GM18873 (cell line): ENCODE results near the gene HMCN1.
"Not testable (repeated sequence)": the region's sequence is repeated elsewhere in the genome, so short reads cannot be mapped to it uniquely, and the experiment has no call there.

ENCODE experiments used
- ATAC-seq: cut with Tn5 transposase; IDR thresholded peaks from one replicate; pipeline ENCODE4 v1.9.1; 2021; ENCODE audit warnings: mild to moderate bottlenecking, moderate library complexity, moderate number of reproducible peaks; ENCODE audit not compliant: unreplicated experiment, low FRiP score

Gene HMCN1

DNA sequence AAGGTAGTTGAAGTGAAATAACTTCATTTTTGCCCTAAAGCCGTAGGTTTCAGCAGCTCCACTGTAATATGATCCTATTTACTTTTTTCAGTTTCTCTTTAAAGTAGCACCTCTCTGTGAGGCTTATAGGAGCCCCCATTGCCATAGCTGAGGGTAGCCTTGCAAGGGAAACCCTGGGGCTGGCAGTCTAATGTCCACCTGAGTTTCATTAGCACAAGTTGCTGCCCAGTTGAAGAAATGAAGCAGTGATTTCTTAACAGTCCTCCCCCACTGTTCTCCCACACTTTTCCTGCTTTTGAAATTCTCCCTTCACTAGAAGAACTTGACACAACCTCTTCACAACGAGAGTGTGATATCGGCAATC lies 1.5 kb downstream of the HMCN1 start:
- ATAC-seq = no peak

DNA sequence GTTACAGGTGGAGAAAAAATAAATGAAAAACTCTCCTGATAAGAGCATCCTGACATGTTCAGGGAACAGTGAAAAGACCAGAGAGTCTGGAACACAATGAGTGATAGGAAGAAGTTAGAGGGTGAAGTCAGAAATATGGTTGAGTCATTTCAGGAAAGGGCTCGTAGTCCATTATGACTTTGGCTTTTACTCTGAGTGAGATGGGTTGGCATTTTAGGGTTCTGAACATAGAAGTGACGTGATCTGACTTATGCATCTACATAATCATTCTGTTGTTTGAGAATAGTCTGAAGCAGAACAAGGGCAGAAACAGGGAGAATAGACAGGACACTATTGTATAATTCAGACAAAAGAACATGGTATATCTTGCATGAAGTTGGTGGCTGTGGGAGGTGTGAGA lies 5.8 kb downstream of the HMCN1 start:
- peak; percentile 75 for ATAC-seq

DNA sequence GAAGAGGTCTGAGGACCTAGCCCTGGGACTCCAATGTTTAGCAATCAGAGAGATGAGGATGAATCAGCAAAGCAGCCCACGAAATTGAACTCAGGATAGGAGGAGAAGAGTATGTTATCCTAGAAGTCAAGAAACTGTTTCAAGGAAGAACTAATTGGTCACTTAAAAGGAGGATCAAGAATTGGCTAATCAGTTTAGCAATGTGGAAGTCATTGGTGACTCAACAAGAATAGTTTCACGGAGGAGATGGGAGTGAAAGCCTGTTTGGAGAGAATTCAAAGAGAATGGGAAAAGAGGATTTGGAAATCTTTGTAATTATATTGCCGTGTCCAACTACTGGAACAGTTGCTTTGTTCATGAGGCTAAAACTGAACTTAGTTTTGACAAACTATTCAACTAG lies 7.4 kb downstream of the HMCN1 start:
- no peak for ATAC-seq

DNA sequence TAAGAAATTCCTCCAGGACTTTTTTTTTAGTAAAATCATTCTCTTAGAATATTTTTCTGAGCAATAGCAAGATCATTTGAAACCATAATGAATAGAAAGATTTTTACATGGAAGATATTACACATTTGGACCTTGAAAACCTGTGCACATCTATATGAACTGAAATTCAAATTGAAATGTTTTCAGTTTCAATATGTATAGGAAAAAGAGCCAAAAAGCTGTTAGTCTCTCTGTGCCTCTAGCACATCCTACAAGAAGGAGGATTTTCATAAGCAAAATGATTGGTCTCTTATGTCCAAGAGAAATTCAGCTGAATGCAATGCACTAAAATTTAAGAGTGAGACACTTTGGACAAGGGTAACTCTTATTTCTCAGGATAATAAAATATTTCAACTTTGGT lies 8.2 kb downstream of the HMCN1 start:
- no peak for ATAC-seq

DNA sequence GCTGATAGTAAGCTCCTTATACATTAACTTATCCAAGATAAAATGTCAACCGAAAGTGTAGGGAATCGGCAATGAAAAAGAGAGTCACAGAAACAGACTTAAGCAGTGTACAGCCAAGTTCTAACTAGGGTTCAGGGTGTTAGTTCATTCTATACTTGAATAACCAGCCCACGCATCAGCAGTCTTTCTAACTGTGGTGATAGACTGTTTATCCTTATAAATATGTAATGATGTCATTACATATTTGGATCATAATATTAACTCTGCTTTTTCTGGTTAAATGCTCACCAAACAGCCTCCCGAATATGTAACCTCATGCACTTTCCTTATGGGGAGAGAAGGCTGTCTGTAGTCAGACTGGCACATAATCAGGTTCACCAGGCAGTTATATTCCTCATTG lies 11.0 kb downstream of the HMCN1 start:
- no peak for ATAC-seq

DNA sequence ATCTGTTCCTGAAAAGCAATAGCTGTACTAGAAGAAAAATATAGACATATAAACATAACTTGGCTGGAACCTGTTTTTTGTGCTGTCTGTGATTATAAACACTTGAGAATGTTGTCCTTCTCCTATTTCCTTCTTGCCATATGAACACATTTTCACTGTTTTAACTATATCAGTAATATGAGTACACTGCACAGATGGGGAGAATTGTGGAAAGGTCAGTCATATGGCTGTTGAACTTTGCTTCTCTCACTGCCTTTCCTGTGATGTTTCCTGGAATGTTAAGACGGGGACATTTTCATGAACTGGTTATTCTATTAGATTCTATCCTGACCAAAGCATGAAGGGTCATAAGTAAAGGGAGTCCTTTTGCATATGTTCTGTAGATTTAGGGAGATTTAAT lies 24.9 kb downstream of the HMCN1 start:
- ATAC-seq = no peak

DNA sequence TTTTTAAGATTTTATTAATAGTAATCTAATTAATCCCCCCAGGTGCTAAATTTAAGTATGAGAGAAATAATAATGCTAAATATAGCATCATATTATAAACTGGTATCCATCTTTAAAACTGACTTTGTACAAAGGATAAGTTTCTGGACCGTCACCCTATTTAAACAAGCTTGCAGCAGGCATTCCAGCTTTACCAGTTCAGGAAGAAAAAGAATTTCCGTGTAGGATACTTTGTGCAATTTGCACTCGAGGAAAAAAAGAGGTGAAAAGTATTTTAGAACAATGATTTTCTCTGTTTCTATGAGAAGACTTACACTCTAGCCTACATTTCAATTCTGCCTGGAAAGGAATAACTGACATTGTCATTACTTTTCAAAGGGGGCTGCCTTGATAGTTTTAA lies 27.6 kb downstream of the HMCN1 start:
- ATAC-seq = no peak

DNA sequence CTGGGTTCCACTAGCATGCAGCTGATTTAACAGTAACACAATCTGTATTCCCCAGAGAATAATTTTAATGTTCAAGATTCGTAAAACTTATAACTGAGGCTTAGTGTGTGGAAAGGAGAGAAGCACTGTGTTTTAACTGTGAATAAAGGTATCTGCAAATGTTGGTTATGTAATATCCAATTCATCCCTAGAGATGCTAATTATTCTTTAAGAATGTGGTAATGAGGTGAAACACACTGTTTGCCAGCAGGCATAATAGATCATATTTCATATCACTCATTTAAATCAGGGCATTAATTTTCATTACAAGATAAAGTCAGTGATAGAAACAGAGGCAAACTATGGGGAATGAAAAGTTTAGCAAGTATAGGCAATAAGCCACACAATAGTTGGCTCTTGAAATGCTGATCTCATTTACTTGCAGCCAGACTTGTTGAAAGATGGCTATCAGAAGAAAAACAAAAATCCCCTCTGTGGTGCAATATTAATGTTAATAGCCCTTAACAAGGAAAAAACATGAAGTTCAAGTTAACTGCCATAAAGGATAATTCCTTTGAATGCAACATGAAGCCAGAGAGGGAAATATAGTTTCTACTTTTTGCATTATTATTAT lies 33.4 kb downstream of the HMCN1 start:
- ATAC-seq = no peak

DNA sequence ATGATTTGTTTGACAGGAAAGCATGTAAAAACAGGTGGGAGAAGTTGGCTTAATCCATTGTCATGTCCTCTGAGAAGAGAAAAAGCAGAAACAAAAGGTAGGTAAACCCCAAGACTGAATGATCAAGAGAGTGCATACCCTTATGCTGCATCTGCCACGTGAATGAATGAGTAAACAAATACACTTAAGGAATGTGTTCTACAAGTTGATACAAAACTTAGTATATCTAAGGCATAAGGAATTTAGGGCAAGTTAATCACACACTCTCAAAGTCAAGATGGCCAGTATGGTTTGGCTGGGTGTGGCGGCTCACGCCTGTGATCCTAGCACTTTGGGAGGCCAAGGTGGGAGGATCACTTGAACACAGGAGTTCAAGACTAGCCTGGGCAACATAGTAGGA lies 34.2 kb downstream of the HMCN1 start:
- ATAC-seq = no peak

DNA sequence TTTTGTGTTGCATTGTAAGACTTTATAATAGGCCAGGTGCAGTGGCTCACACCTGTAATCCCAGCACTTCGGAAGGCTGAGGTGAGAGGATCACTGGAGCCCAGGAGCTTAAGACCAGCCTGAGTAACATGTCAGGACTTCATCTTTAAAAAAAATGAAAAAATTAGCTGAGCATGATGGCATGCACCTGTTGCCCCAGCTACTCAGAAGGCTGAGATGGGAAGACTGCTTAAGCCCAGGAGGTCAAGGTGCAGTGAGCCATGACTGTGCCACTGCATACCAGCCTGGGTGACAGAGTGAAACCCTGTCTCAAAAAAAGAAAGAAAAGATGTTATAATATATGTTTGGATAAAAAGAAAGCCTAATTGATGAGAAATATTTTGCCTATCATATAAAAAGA lies 34.9 kb downstream of the HMCN1 start:
- ATAC-seq = no peak

DNA sequence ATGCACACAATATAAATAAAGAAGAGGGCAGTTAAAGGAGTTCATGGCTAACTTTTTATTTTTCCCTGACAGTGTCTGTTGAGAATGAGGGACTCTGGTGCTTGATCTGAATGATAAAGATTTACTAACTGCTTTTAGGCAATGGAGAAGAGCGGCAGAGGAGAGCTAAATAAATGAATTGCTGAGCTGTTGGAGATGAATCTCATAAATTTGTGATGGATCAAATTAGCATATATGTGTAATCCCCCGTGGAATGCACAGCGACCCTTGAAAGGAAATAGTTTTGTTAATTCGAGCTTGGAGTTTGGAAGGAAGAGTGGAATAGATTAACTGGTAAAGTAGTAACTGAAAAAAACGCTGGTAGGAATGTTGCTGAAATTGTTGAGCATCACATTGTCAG lies 40.2 kb downstream of the HMCN1 start:
- ATAC-seq = no peak

DNA sequence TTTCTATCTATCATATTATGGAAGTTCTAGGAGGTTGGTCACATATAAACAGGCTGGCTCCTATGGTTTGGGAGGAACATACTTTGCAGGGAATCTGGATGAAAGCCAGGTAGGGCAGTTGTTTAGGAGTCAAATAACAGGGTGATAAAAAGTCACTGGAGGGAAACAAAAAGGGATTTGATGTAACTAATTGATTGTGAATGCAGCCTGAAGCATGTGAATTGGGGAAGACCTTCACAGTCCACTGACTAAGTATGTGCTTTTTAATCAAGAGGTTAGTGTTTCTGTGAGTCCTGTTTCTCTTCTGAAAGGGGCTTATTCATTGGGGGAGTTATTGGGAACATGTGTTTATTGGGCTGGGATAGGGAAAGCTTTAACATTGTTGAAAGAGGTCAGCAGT lies 41.3 kb downstream of the HMCN1 start:
- no peak for ATAC-seq

DNA sequence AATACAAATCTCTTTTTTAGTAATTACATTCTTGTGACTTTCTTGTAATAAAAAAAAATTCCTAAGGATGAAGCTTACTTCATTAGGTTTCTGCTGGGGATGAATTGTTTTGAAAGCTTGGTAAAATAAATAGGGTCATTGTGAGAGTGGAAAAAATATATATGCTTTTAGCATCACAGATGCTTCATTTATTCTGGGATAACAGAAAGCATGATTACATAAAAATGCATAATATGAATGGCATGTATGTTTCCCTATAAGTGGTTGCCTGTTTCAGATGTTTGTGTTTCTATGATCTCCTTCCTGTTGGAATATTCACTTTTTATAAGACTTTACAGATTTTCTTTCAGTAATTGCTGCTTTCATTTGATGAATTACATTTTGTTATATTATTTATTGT lies 42.3 kb downstream of the HMCN1 start:
- ATAC-seq = no peak

DNA sequence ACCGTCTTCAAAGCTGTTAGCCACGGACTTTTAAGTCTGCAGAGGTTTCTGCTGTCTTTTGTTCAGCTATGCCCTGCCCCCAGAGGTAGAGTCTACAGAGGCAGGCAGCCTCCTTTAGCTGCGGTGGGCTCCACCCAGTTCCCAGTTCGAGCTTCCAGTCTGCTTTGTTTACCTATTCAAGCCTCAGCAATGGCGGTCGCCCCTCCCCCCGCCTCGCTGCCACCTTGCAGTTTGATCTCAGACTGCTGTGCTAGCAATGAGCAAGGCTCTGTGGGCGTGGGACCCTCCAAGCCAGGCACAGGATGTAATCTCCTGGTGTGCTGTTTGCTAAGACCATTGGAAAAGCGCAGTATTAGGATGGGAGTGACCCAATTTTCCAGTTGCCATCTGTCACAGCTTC lies 49.7 kb downstream of the HMCN1 start:
- not testable (repeated sequence) for ATAC-seq

DNA sequence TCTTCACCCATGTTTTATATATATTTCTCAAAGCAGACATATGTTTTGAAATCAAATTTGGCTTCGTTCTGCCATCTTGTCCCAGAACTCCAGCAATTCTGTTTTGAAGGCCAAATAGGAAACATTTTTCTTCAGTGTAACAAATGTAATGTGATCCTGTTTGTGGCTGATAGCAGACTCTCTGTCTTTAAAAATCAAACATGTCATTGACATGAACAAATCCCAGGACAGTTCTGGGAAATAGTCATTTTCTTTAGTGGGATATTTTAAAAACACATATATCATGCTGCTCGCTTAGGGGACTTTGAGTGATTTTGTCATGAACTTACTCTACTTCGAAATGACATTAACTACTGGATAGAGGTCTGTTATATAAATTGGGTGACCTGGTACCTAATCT lies 51.4 kb downstream of the HMCN1 start:
- no peak for ATAC-seq

DNA sequence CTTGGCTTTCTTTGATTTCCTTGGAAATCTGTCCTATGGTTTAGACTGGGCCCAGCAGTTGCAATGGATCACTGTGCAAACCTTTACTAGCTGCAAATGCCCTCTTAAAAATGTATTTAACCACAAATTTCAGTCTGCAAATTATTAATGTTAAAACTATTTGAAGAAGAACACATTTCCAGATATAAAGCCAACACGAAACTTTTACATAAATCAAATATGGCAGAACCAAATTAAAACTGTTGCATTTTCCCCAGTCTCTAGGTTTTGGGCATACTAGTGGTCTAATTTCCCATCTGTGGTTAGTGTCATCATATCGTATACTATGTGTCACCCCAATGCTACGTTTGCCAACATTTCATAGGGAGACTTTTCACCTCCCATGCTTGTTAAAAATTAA lies 52.3 kb downstream of the HMCN1 start:
- ATAC-seq = no peak

DNA sequence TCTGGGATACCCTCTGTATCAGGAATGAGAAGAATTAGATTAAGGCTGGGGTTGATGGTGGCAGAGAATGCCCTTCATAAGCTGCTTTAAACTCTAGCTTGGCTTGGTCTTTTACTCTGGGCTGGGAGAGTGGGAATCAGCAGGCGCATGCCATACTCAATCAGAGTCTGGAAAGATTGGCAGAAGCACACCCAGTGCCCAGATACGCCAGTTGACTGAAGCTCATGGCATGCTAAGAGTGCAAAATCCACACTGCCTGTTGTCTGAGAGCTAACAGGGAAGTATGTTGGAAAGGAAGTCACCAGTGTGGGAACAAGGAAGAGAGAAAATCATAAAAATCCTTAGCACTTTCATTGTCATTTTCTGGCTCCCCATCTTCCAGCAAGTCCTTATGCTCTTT lies 53.0 kb downstream of the HMCN1 start:
- no peak for ATAC-seq

DNA sequence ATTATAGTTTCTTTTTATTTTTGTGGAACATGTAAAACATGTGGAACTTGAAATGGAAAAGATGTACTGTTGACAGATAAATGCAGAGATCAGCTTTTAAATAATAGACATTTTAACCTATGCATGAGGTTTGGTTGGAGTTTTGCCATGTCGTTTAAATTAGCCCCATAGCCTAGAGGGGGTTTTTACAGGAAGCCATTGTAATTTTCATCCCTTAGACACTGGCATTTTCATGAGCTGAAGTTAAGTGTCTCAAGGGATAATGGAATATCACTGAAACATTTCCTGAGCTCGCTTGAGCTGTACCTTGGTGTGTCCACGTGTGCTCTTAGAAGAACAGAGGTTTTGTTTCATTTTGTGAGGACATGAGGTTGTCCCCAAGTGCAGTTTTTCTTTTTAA lies 54.2 kb downstream of the HMCN1 start:
- no peak for ATAC-seq

DNA sequence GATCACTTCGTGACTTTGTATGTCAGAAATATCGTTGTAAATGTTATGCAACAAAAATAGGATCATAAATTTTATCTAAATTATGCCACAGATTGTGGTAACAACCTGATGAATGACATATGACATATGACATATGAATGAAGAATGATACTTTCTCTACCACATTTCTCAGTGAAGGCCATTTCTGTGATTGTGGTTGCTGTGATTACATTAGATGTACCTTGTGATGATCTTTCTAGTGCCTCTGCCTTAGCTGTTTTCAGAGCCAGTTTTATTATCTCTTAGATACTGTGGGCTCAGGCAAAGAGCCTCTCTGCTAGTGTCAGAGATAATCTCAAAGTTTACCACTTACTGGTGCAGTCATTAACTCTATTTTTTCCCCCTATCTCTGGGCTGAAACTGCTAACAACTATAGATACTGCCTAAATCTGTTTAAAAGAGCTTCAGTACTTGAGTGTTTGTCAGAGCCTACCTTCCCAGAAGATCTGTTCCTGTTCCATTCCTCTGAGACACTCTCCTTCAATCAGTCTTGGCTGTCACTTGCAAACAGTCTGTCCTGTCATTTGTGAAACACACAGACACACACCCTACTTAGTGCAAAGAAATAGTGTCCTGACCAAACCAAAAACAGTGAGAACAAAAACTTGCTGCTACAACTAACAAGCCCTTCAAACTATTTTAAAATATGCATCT lies 55.5 kb downstream of the HMCN1 start:
- no peak for ATAC-seq

DNA sequence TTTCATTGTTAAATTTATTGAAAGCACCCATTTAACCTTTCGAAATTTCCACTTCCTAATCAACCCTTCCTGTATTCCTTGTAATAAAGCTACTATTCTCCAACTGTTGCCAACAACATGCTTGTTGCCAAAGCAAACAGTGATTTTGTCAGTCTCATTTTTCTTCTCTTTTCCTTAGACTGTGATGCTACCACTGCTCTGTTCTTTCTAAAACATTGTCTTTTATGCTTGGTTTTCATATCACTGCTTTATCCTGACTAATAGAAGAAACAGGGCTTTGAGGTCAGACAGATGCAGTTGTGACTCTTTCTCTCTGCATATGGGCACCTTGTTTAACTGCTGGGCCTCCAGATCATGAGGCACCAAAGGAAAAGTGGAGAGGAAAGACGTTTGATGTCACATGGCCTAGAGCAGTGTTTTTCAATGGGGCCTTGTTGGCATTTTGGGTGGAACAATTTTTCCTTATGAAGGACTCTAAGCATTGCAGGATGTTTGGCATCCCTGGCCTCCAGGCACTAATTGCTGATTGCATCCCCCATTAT lies 56.1 kb downstream of the HMCN1 start:
- ATAC-seq = no peak

DNA sequence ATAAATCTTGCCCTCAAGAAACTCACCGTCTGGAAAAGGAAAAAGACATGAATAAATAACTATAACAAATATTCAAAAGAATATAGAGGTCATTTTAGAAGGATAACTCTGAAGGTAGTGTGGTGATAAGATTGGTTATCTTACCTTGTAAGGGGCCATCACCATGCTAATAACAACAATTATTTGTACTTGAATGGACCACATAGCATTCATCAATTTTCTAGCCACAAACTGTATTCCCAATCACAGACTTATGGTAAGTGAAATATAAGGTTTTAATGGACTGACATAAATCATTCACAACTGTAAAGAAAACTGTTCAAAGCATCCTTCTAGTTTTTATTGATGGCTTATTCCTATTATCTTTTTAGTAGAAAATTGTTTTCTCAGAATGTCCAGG lies 57.8 kb downstream of the HMCN1 start:
- ATAC-seq = no peak

DNA sequence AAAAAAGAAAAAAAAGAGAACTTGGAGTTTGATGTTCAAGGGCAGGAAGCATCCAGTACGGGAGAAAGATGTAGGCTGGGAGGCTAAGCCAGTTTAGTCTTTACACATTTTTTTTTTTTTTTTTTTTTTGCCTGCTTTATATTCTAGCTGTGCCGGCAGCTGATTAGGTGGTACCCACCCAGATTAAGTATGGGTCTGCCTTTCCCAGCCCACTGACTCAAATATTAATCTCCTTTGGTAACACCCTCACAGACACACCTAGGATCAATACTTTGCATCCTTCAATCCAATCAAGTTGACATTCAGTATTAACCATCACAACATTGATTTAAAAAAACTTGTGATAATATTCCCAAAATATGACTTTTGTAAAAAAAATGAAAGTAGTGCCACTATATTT lies 60.3 kb downstream of the HMCN1 start:
- not testable (repeated sequence) for ATAC-seq
